ENCODE results near the gene DDX25. TPM values are rescaled to one million over a fixed set of nuclear protein-coding genes. Genes with fewer than 3 reads are reported as not detected.

Gene DDX25
- total RNA-seq, 2 experiments from 2014 or later: not detected

GRCh38 chr11:125956391-125957134 lies 52.3 kb downstream of the DDX25 start:
- CTCF ChIA-PET: interaction anchor here (1.4 kb wide), 1 partner anchor 13 kb away, joined by 3 read pairs; no protein-coding TSS in a partner anchor
- intact Hi-C loops (cut with micrococcal nuclease): no loop called here

GRCh38 chr11:125957618-125958332 lies 53.5 kb downstream of the DDX25 start:
- intact Hi-C loops (cut with micrococcal nuclease): no loop called here
- Mint-ChIP-seq H3K27me3 (ENCODE audit: low read depth) (no peaks in the 10 kb centered on the region), H3K36me3 (ENCODE audit: low read depth) (peaks cover under 1% of the 10 kb centered on the region), H3K4me1 (ENCODE audit: low read depth) (no peaks in the 10 kb centered on the region), H3K9me3 (peaks cover 4% of the 10 kb centered on the region), H3K4me3 (no peak overlapping the region), H3K27ac (no peak overlapping the region)
- CTCF ChIA-PET: no interaction called here
- DNase-seq: no peak

More at GRCh38 chr11:125956391-125957134, 52.3 kb downstream of the DDX25 start:
- H3K4me1 Mint-ChIP-seq (ENCODE audit: low read depth): no peaks in the 10 kb centered on the region
- DNase-seq: no peak
- no peak overlapping the region for H3K4me3 Mint-ChIP-seq
- H3K9me3 Mint-ChIP-seq: no peaks in the 10 kb centered on the region
- no peaks in the 10 kb centered on the region for H3K36me3 Mint-ChIP-seq (ENCODE audit: low read depth)
- H3K27me3 Mint-ChIP-seq (ENCODE audit: low read depth): no peaks in the 10 kb centered on the region
- H3K27ac Mint-ChIP-seq: no peak overlapping the region

DNA sequence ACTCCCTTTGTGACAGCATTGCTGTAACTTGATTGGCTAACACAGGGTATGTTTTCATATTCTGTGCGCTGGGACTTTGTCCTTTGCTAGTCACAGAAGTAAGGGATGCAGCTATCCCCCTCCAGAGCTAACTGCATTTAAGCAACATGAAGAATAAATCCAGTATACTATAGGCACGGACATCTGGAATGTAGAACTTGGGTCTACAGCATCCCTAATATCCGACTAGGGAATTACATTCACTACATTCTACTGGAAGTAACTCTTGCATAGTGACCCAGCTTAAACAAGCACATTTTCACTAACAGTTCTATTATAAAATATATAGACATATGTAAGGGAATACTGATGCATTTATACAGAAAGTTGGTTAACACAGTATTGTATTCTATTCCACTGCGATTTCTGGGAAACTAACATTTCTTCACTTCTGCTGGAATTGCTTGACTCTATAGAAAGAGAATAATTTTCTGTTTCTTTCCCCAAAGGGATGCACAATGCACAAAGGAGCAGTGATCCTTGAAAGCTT lies 54.6 kb downstream of the DDX25 start:
- DNase-seq: no peak
- Mint-ChIP-seq H3K4me1 (ENCODE audit: low read depth) (no peaks in the 10 kb centered on the region), H3K27me3 (ENCODE audit: low read depth) (no peaks in the 10 kb centered on the region), H3K36me3 (ENCODE audit: low read depth) (peaks cover 3% of the 10 kb centered on the region), H3K4me3 (no peak overlapping the region), H3K27ac (no peak overlapping the region), H3K9me3 (peaks cover 9% of the 10 kb centered on the region)
- intact Hi-C loops (cut with micrococcal nuclease): no loop called here
- CTCF ChIA-PET: no interaction called here

DNA sequence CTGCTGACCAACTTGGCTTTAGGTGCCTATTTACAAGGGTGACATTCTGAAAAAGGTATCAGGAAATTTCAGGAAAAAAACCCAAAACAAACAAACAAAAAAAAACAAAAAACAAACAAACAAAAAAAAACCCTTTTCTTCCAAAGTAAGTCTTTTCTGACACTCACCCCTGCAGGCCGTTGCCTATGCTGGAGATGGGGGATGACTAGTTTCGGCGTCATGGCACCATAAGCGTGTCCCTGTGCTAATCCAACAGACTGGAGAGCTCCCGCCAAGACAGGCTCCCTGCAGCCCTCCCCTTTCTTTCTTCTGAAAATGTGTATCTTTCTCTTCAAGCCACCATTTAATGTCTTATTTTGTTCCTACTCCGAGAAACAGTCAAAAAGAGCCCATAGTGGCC lies 55.2 kb downstream of the DDX25 start:
- Mint-ChIP-seq H3K4me3 (no peak overlapping the region), H3K9me3 (peaks cover 9% of the 10 kb centered on the region), H3K36me3 (ENCODE audit: low read depth) (peaks cover 3% of the 10 kb centered on the region), H3K4me1 (ENCODE audit: low read depth) (no peaks in the 10 kb centered on the region), H3K27ac (no peak overlapping the region), H3K27me3 (ENCODE audit: low read depth) (no peaks in the 10 kb centered on the region)
- CTCF ChIA-PET: no interaction called here
- DNase-seq: no peak
- intact Hi-C loops (cut with micrococcal nuclease): no loop called here

- H3K27me3 Mint-ChIP-seq (ENCODE audit: low read depth): no peaks in the 10 kb centered on the region
These were observed 55.6 kb downstream of the DDX25 start for GRCh38 chr11:125959931-125960330.

DNA sequence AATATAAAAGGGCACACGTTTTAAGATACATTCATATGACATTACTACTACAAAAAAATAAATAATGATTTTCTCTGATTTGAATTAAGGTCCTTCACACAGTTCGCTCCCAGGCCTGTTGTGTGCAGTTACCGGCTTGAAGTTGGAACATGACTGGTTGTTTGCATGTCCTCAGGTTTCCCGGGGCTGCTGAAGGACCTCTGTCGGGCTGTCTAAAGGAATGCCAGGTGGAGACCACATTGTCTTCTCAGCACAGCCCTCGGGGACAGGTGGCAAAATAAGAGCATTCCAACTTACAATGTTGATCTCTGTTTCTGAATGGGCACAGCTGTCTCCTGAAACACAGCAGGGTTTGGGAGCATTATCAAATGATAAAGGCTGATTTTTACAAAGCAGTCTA lies 56.5 kb downstream of the DDX25 start:
- H3K4me3 Mint-ChIP-seq: no peak overlapping the region
- peaks cover 9% of the 10 kb centered on the region for H3K9me3 Mint-ChIP-seq
- peaks cover 3% of the 10 kb centered on the region for H3K36me3 Mint-ChIP-seq (ENCODE audit: low read depth)
- no peak for DNase-seq
- intact Hi-C loops (cut with micrococcal nuclease): no loop called here
- no peaks in the 10 kb centered on the region for H3K27me3 Mint-ChIP-seq (ENCODE audit: low read depth)
- H3K4me1 Mint-ChIP-seq (ENCODE audit: low read depth): no peaks in the 10 kb centered on the region
- CTCF ChIA-PET: interaction anchor here (0.9 kb wide), 1 partner anchor 22 kb away, joined by 3 read pairs; no protein-coding TSS in a partner anchor
- H3K27ac Mint-ChIP-seq: no peak overlapping the region

More at GRCh38 chr11:125959931-125960330, 55.6 kb downstream of the DDX25 start:
- peaks cover 3% of the 10 kb centered on the region for H3K36me3 Mint-ChIP-seq (ENCODE audit: low read depth)
- H3K4me1 Mint-ChIP-seq (ENCODE audit: low read depth): no peaks in the 10 kb centered on the region
- no peak overlapping the region for H3K4me3 Mint-ChIP-seq
- no peak for DNase-seq
- peaks cover 9% of the 10 kb centered on the region for H3K9me3 Mint-ChIP-seq
- no peak overlapping the region for H3K27ac Mint-ChIP-seq
- CTCF ChIA-PET: no interaction called here
- intact Hi-C loops (cut with micrococcal nuclease): no loop called here

GRCh38 chr11:125967515-125967914 lies 63.2 kb downstream of the DDX25 start:
- Mint-ChIP-seq H3K36me3 (ENCODE audit: low read depth) (peaks cover 5% of the 10 kb centered on the region), H3K9me3 (peaks cover 8% of the 10 kb centered on the region), H3K27ac (no peak overlapping the region), H3K4me1 (ENCODE audit: low read depth) (no peaks in the 10 kb centered on the region), H3K4me3 (no peak overlapping the region), H3K27me3 (ENCODE audit: low read depth) (no peaks in the 10 kb centered on the region)
- CTCF ChIA-PET: interaction anchor here (1.0 kb wide), 1 partner anchor 226 kb away, joined by 3 read pairs; no protein-coding TSS in a partner anchor
- DNase-seq: no peak
- intact Hi-C loops (cut with micrococcal nuclease): no loop called here

DNA sequence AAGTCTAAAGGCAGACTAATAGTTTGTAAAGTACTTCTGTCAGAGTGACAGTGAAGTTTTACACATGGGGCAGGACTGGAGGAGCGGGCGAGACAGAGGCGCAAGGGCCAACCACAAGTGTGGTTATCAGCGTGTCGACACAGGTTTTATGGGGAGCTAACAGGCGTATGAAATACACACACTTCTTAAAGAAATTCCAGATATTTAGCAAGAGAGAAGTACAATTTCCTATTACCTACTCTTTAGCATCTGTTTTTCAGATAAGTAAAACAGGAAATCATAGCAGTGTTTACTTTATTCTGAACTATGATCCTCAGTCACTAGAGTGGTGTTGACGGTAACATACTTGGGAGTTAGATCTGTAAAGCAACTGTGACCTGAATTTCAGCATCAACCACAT lies 64.0 kb downstream of the DDX25 start:
- Mint-ChIP-seq H3K4me3 (no peak overlapping the region), H3K4me1 (ENCODE audit: low read depth) (no peaks in the 10 kb centered on the region), H3K27ac (no peak overlapping the region), H3K36me3 (ENCODE audit: low read depth) (peaks cover 3% of the 10 kb centered on the region), H3K9me3 (no peaks in the 10 kb centered on the region), H3K27me3 (ENCODE audit: low read depth) (no peaks in the 10 kb centered on the region)
- intact Hi-C loops (cut with micrococcal nuclease): no loop called here
- no peak for DNase-seq
- CTCF ChIA-PET: interaction anchor here (1.0 kb wide), 1 partner anchor 225 kb away, joined by 3 read pairs; no protein-coding TSS in a partner anchor

DNA sequence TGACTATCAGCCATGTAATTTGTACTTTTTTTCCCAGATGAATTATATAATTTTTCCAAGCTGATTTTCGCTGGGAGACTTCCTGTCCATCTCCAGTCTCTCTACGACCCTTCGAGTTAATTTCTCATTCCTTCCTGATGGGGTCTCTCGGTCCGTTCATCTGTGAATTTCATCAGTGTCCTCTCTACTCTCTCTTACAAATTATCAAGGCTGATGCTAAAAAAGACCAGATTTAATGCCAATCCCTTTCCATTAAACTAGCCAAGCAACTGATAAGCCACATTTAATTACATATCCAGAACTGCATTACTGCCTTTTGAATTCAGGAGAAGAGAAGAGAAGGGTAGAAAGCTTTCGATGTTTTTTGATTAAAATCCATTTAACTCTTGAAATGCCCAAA lies 67.3 kb downstream of the DDX25 start:
- Mint-ChIP-seq H3K27ac (no peak overlapping the region), H3K4me3 (no peak overlapping the region), H3K27me3 (ENCODE audit: low read depth) (no peaks in the 10 kb centered on the region), H3K4me1 (ENCODE audit: low read depth) (no peaks in the 10 kb centered on the region), H3K9me3 (no peaks in the 10 kb centered on the region), H3K36me3 (ENCODE audit: low read depth) (no peaks in the 10 kb centered on the region)
- intact Hi-C loops (cut with micrococcal nuclease): no loop called here
- CTCF ChIA-PET: no interaction called here
- no peak for DNase-seq

GRCh38 chr11:125974284-125974683 lies 70.0 kb downstream of the DDX25 start:
- Mint-ChIP-seq H3K4me3 (no peak overlapping the region), H3K27ac (no peak overlapping the region), H3K4me1 (ENCODE audit: low read depth) (no peaks in the 10 kb centered on the region), H3K9me3 (no peaks in the 10 kb centered on the region), H3K36me3 (ENCODE audit: low read depth) (peaks cover 2% of the 10 kb centered on the region), H3K27me3 (ENCODE audit: low read depth) (no peaks in the 10 kb centered on the region)
- intact Hi-C loops (cut with micrococcal nuclease): no loop called here
- CTCF ChIA-PET: no interaction called here
- no peak for DNase-seq

GRCh38 chr11:125975634-125976033 lies 71.3 kb downstream of the DDX25 start:
- H3K36me3 Mint-ChIP-seq (ENCODE audit: low read depth): peaks cover 2% of the 10 kb centered on the region
- no peak overlapping the region for H3K27ac Mint-ChIP-seq
- DNase-seq: no peak
- H3K4me1 Mint-ChIP-seq (ENCODE audit: low read depth): no peaks in the 10 kb centered on the region
- H3K4me3 Mint-ChIP-seq: no peak overlapping the region
- H3K27me3 Mint-ChIP-seq (ENCODE audit: low read depth): no peaks in the 10 kb centered on the region
- intact Hi-C loops (cut with micrococcal nuclease): no loop called here
- no peaks in the 10 kb centered on the region for H3K9me3 Mint-ChIP-seq
- CTCF ChIA-PET: no interaction called here

DNA sequence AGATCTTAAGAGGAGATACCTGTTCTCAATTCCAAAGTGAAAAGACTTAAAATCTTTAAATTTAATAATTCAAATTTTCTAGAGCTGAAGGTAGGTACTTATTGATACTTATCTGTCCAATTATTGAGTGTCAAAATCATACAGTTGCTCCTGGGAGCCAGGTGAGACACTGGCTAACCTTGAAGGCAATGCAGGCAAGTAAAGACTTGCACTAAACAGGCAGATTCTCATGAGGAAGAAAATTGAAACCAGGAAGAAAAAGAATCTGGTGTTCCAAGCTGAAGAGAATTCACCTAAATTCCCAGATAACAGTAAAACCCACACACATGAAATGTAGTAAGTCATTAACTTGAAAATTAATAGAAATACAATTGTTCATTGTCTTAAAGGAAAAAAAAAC lies 71.8 kb downstream of the DDX25 start:
- intact Hi-C loops (cut with micrococcal nuclease): no loop called here
- no peaks in the 10 kb centered on the region for H3K9me3 Mint-ChIP-seq
- DNase-seq: no peak
- no peaks in the 10 kb centered on the region for H3K4me1 Mint-ChIP-seq (ENCODE audit: low read depth)
- H3K27ac Mint-ChIP-seq: no peak overlapping the region
- no peaks in the 10 kb centered on the region for H3K27me3 Mint-ChIP-seq (ENCODE audit: low read depth)
- H3K36me3 Mint-ChIP-seq (ENCODE audit: low read depth): peaks cover 2% of the 10 kb centered on the region
- H3K4me3 Mint-ChIP-seq: no peak overlapping the region
- CTCF ChIA-PET: no interaction called here

GRCh38 chr11:125977333-125977732 lies 73.0 kb downstream of the DDX25 start:
- intact Hi-C loops (cut with micrococcal nuclease): no loop called here
- Mint-ChIP-seq H3K27me3 (ENCODE audit: low read depth) (no peaks in the 10 kb centered on the region), H3K27ac (no peak overlapping the region), H3K4me1 (ENCODE audit: low read depth) (no peaks in the 10 kb centered on the region), H3K36me3 (ENCODE audit: low read depth) (peaks cover 2% of the 10 kb centered on the region), H3K4me3 (no peak overlapping the region), H3K9me3 (no peaks in the 10 kb centered on the region)
- DNase-seq: no peak
- CTCF ChIA-PET: no interaction called here
